Measurements from ENCODE around the gene HOXB5. TPM values are rescaled to one million over a fixed set of nuclear protein-coding genes. Genes with fewer than 3 reads are reported as not detected.
A peak's percentile ranks its signal among the peaks of the same experiment; 100 is the strongest.

HOXB5 gene
- total RNA-seq, 1 donor from 2014 or later = 31.1 TPM

GRCh38 chr17:48552466-48553189, 41.0 kb downstream of the HOXB5 start:
- Mint-ChIP-seq H3K27me3 (ENCODE audit: low read depth) (peaks cover 4% of the 10 kb centered on the region), H3K4me1 (peaks cover 85% of the 10 kb centered on the region), H3K4me3 (peak overlapping the region; percentile 84), H3K9me3 (no peaks in the 10 kb centered on the region), H3K36me3 (peaks cover 19% of the 10 kb centered on the region), H3K27ac (peak overlapping the region; percentile 100)
- DNase-seq (ENCODE audit: low spot score in 2 of 2, unreplicated experiment in 2 of 2) = no peak
- no peak for TF ChIP-seq CTCF (IDR thresholded peaks at IDR 0.05; ENCODE audit: unreplicated experiment)

- Mint-ChIP-seq H3K4me1 (peaks cover 85% of the 10 kb centered on the region), H3K27ac (peak overlapping the region; percentile 99), H3K27me3 (ENCODE audit: low read depth) (peaks cover 4% of the 10 kb centered on the region), H3K9me3 (no peaks in the 10 kb centered on the region), H3K36me3 (peaks cover 19% of the 10 kb centered on the region), H3K4me3 (peak overlapping the region; percentile 49)
- DNase-seq (ENCODE audit: low spot score in 2 of 2, unreplicated experiment in 2 of 2) = no peak
- TF ChIP-seq CTCF (IDR thresholded peaks at IDR 0.05; ENCODE audit: unreplicated experiment) = no peak
Measured at GRCh38 chr17:48551596-48552465, 41.7 kb downstream of the HOXB5 start.

GRCh38 chr17:48551214-48551555, 42.4 kb downstream of the HOXB5 start:
- H3K27ac Mint-ChIP-seq = peak overlapping the region; percentile 99

GRCh38 chr17:48550502-48551213, 42.9 kb downstream of the HOXB5 start:
- peak; percentile 39 for TF ChIP-seq CTCF (IDR thresholded peaks at IDR 0.05; ENCODE audit: unreplicated experiment)
- H3K4me1 Mint-ChIP-seq = peaks cover 85% of the 10 kb centered on the region
- H3K4me3 Mint-ChIP-seq = peak overlapping the region; percentile 49
- DNase-seq (ENCODE audit: low spot score in 2 of 2, unreplicated experiment in 2 of 2) = no peak
- H3K27me3 Mint-ChIP-seq (ENCODE audit: low read depth) = peaks cover 4% of the 10 kb centered on the region
- H3K27ac Mint-ChIP-seq = peak overlapping the region; percentile 99
- peaks cover 19% of the 10 kb centered on the region for H3K36me3 Mint-ChIP-seq
- H3K9me3 Mint-ChIP-seq = no peaks in the 10 kb centered on the region

More at GRCh38 chr17:48551214-48551555, 42.4 kb downstream of the HOXB5 start:
- no peak for DNase-seq (ENCODE audit: low spot score in 2 of 2, unreplicated experiment in 2 of 2)
- peaks cover 19% of the 10 kb centered on the region for H3K36me3 Mint-ChIP-seq
- peak overlapping the region; percentile 43 for H3K4me3 Mint-ChIP-seq
- TF ChIP-seq CTCF (IDR thresholded peaks at IDR 0.05; ENCODE audit: unreplicated experiment) = no peak
- H3K9me3 Mint-ChIP-seq = no peaks in the 10 kb centered on the region
- peaks cover 4% of the 10 kb centered on the region for H3K27me3 Mint-ChIP-seq (ENCODE audit: low read depth)
- peaks cover 85% of the 10 kb centered on the region for H3K4me1 Mint-ChIP-seq

- H3K27ac Mint-ChIP-seq = peak overlapping the region; percentile 99
- peaks cover 2% of the 10 kb centered on the region for H3K27me3 Mint-ChIP-seq (ENCODE audit: low read depth)
- H3K4me3 Mint-ChIP-seq = peak overlapping the region; percentile 49
- TF ChIP-seq CTCF (IDR thresholded peaks at IDR 0.05; ENCODE audit: unreplicated experiment) = no peak
- peaks cover 19% of the 10 kb centered on the region for H3K36me3 Mint-ChIP-seq
- H3K4me1 Mint-ChIP-seq = peaks cover 88% of the 10 kb centered on the region
- no peak for DNase-seq (ENCODE audit: low spot score in 2 of 2, unreplicated experiment in 2 of 2)
- no peaks in the 10 kb centered on the region for H3K9me3 Mint-ChIP-seq
Measured at GRCh38 chr17:48549914-48550501, 43.6 kb downstream of the HOXB5 start.

Data from mesothelial cell of epicardium (in vitro differentiated cells).